Measurements from ENCODE around the gene CEACAM8.
"Not testable (repeated sequence)": the region's sequence is repeated elsewhere in the genome, so short reads cannot be mapped to it uniquely, and the experiment has no call there.

- TF ChIP-seq CTCF (IDR thresholded peaks at IDR 0.05; ENCODE audit: low read length); EZH2 (IDR thresholded peaks at IDR 0.05; ENCODE audit: borderline replicate concordance, low read length): not testable (repeated sequence)
Measured at GRCh38 chr19:42550521-42550920, 44.2 kb downstream of the CEACAM8 start.
